GM12878 (cell line): ENCODE measurements around the gene PDGFD. TPM values are rescaled to one million over a fixed set of nuclear protein-coding genes. Genes with fewer than 3 reads are reported as not detected.

Source experiments
- ATAC-seq: fragments of 200-7000 bp; cut with Tn5 transposase; 3 replicates; pipeline ENCODE4 v1.9.1; 2020; ENCODE audit warnings: mild to moderate bottlenecking, moderate library complexity
- BruUV-seq: library from RNA; stranded (reverse); fragments of 400-500 nt; replicated peaks from 2 replicates; lab custom pipeline; 2021; lab: Mats Ljungman, UMichigan
- CTCF ChIA-PET: fragments of 300-600 bp; sonication (Branson Sonifier 250); formaldehyde crosslinking; extraction: SDS; loops from one replicate; lab custom pipeline; 2021; ENCODE audit warnings: inconsistent platforms; lab: Yijun Ruan, JAX
- POLR2A ChIA-PET: fragments of 350-600 bp; formaldehyde crosslinking; extraction: SDS; loops from one replicate; lab custom pipeline; 2021; ENCODE audit warnings: inconsistent platforms; lab: Charles Lee
- RAD21 ChIA-PET: fragments of 300-600 bp; sonication (Branson Sonifier 250); formaldehyde crosslinking; loops from one replicate; lab custom pipeline; 2023; ENCODE audit warnings: antibody characterized with exemption; ENCODE audit not compliant: unreplicated experiment; lab: Charles Lee
- SMC1A ChIA-PET: fragments of 300-600 bp; sonication (Branson Sonifier 250); formaldehyde crosslinking; loops from one replicate; lab custom pipeline; 2023; ENCODE audit not compliant: unreplicated experiment, uncharacterized antibody; lab: Charles Lee
- DNase-seq: peaks from one replicate; pipeline ENCODE4 v3.0.0-alpha.2; 2011; ENCODE audit warnings: low read depth, low spot score
- FAIRE-seq: peaks from 3 replicates; lab custom pipeline; 2011; peaks lifted over from hg19 to GRCh38; lab: Jason Lieb, UNC
- H2AFZ ChIP-seq: 2 replicates; pipeline ENCODE4 v1.6.0; 2011; ENCODE audit warnings: low read depth, low read length, control low read depth; ENCODE audit not compliant: control insufficient read depth
- H3K27ac ChIP-seq: 2 replicates; pipeline ENCODE4 v1.5.1; 2011; ENCODE audit warnings: control low read depth; ENCODE audit not compliant: control insufficient read depth, insufficient read depth
- H3K27me3 ChIP-seq, 2 experiments: replicated peaks in 1 of 2; 2 replicates each; pipeline versions ENCODE4 v1.6.0 to v1.6.1; 2011; ENCODE audit warnings: low read length in 1 of 2; ENCODE audit not compliant: control insufficient read depth in 2 of 2, insufficient read depth in 2 of 2
- H3K36me3 ChIP-seq, 2 experiments: 2 replicates each; pipeline ENCODE4 v1.5.1; 2011; ENCODE audit warnings: low read length in 1 of 2; ENCODE audit not compliant: control insufficient read depth in 2 of 2, insufficient read depth in 2 of 2
- H3K4me1 ChIP-seq: 2 replicates; pipeline ENCODE4 v1.6.1; 2011; ENCODE audit warnings: mild to moderate bottlenecking, low read length, moderate library complexity, mixed read lengths; ENCODE audit not compliant: control insufficient read depth, insufficient read depth
- H3K4me2 ChIP-seq: 2 replicates; pipeline ENCODE4 v1.6.0; 2011; ENCODE audit warnings: control low read depth; ENCODE audit not compliant: control insufficient read depth, insufficient read depth
- H3K4me3 ChIP-seq: fragments of 200-600 bp; sonication (generic); 2 replicates; pipeline ENCODE4 v1.5.1; 2016
- H3K79me2 ChIP-seq: 2 replicates; pipeline ENCODE4 v1.6.0; 2011; ENCODE audit warnings: low read length; ENCODE audit not compliant: control insufficient read depth, insufficient read depth
- H3K9ac ChIP-seq: 2 replicates; pipeline ENCODE4 v1.8.0; 2011; ENCODE audit warnings: low read length, control low read depth, mixed read lengths; ENCODE audit not compliant: control insufficient read depth, insufficient read depth
- H3K9me3 ChIP-seq: replicated peaks from 3 replicates; pipeline ENCODE4 v1.5.1; 2011; ENCODE audit warnings: mild to moderate bottlenecking, low read length; ENCODE audit not compliant: control insufficient read depth, insufficient read depth
- H4K20me1 ChIP-seq: 2 replicates; pipeline ENCODE4 v1.6.0; 2011; ENCODE audit not compliant: control insufficient read depth, insufficient read depth
- DPF2 ChIP-seq: fragments of 450-650 bp; IDR thresholded peaks from 2 replicates; pipeline ENCODE4 v1.6.1; 2017; ENCODE audit warnings: mild to moderate bottlenecking
- ESRRA ChIP-seq: IDR thresholded peaks from 2 replicates; pipeline ENCODE4 v1.6.1; 2012; ENCODE audit warnings: mild to moderate bottlenecking, low read length, improper control_type of control experiment
- IRF5 ChIP-seq: fragments of 450-650 bp; IDR thresholded peaks from 2 replicates; pipeline ENCODE4 v1.6.1; 2017; ENCODE audit warnings: borderline replicate concordance
- MEF2A ChIP-seq: IDR thresholded peaks from 2 replicates; pipeline ENCODE4 v1.6.1; 2011; ENCODE audit warnings: low read depth, mild to moderate bottlenecking, low read length, moderate library complexity; ENCODE audit not compliant: insufficient read depth
- MXI1 ChIP-seq: fragments of 150-350 bp; IDR thresholded peaks from 2 replicates; pipeline ENCODE4 v1.6.1; 2011; ENCODE audit warnings: low read depth, mild to moderate bottlenecking, inconsistent platforms, low read length, improper control_type of control experiment
- NBN ChIP-seq: fragments of 450-650 bp; IDR thresholded peaks from 2 replicates; pipeline ENCODE4 v1.6.1; 2016
- PKNOX1 ChIP-seq: fragments of 450-650 bp; IDR thresholded peaks from 2 replicates; pipeline ENCODE4 v1.6.1; 2016; ENCODE audit warnings: mild to moderate bottlenecking
- POLR2AphosphoS5 ChIP-seq: IDR thresholded peaks from 2 replicates; pipeline ENCODE4 v1.6.1; 2011; ENCODE audit warnings: mild to moderate bottlenecking, low read length, inconsistent platforms
- POU2F2 ChIP-seq: IDR thresholded peaks from 3 replicates; pipeline ENCODE4 v1.6.1; 2011; ENCODE audit warnings: low read depth, mild to moderate bottlenecking, low read length, borderline replicate concordance
- RAD21 ChIP-seq: IDR thresholded peaks from 2 replicates; pipeline ENCODE4 v1.6.1; 2011; ENCODE audit warnings: mild to moderate bottlenecking, low read depth, low read length, moderate library complexity; ENCODE audit not compliant: insufficient read depth
- RBBP5 ChIP-seq: fragments of 200-600 bp; sonication (generic); conservative IDR thresholded peaks from 2 replicates; pipeline ENCODE4 v1.6.1; 2016
- SPI1 ChIP-seq: IDR thresholded peaks from 2 replicates; pipeline ENCODE4 v1.6.1; 2011; ENCODE audit warnings: low read depth, mild to moderate bottlenecking, low read length, moderate library complexity, borderline replicate concordance; ENCODE audit not compliant: insufficient read depth
- ZBTB4 ChIP-seq: fragments of 450-650 bp; formaldehyde crosslinking; IDR thresholded peaks from 2 replicates; pipeline ENCODE4 v1.4.0; 2022; ENCODE audit warnings: mild to moderate bottlenecking, moderate library complexity
- ZNF622 ChIP-seq: fragments of 450-650 bp; IDR thresholded peaks from 2 replicates; pipeline ENCODE4 v1.6.1; 2017; ENCODE audit warnings: mild to moderate bottlenecking, inconsistent platforms
- WGBS: methylation state at CpG from one replicate; pipeline ENCODE4 v1.1.6; 2016; ENCODE audit warnings: low lambda C conversion rate; ENCODE audit not compliant: insufficient replicate concordance, insufficient coverage; ENCODE audit errors: missing lambda C conversion rate; 5-methylcytosine and 5-hydroxymethylcytosine counted together
- in situ Hi-C: fragments of 300-500 bp; cut with MboI; formaldehyde crosslinking; loops from 9 replicates; pipeline ENCODE4 v1.14.3; 2018; ENCODE audit warnings: mixed read lengths
- intact Hi-C: fragments of 100-400 bp; cut with micrococcal nuclease; formaldehyde crosslinking; loops from one replicate; pipeline ENCODE4 v1.14.2; 2022; ENCODE audit not compliant: unreplicated experiment
- polyA plus RNA-seq, 11 experiments: library from polyadenylated mRNA; depleted of rRNA in 4 of 11; unstranded in 6 of 11; stranded (reverse) in 5 of 11; fragments of >200 nt; fragmentation: Nextera tagmentation in 4 of 11; fragmentation: Illumina TruSeq in 1 of 11; extraction: Ambion mirVana in 4 of 11; extraction: Trizol in 1 of 11; gene quantifications; 1 replicate in 1 of 11; 2 replicates in 10 of 11; pipeline versions ENCODE4 v1.2.1 to v1.2.3, GENCODE V29; 2011 to 2016; ENCODE audit warnings: inconsistent platforms in 2 of 11, missing spikeins in 2 of 11, low read depth in 1 of 11
- total RNA-seq, 4 experiments: library from RNA; depleted of rRNA in 3 of 4; stranded (reverse); fragments of >200 nt in 3 of 4; fragmentation: Illumina TruSeq in 1 of 4; extraction: Trizol in 1 of 4; gene quantifications; 2 replicates each; pipeline versions ENCODE4 v1.2.1 to v1.2.3, GENCODE V29; 2013 to 2021
- TF ChIP-seq, protein P1 (sequence below): fragments of 450-650 bp; conservative IDR thresholded peaks from 2 replicates; pipeline ENCODE4 v1.6.1; 2017; ENCODE audit warnings: mild to moderate bottlenecking, moderate library complexity
- TF ChIP-seq, protein P2 (sequence below), 3 experiments: IDR thresholded peaks in 2 of 3; conservative IDR thresholded peaks in 1 of 3; 2 replicates each; pipeline ENCODE4 v1.5.1; 2011; ENCODE audit warnings: low read depth in 3 of 3, low read length in 3 of 3, mild to moderate bottlenecking in 3 of 3, control low read depth in 2 of 3, moderate library complexity in 2 of 3, inconsistent platforms in 1 of 3, mixed read lengths in 1 of 3; ENCODE audit not compliant: control insufficient read depth in 2 of 3, insufficient read depth in 1 of 3; ENCODE audit errors: extremely low read depth in 1 of 3

Gene PDGFD
- total and polyA plus RNA-seq, 10 of the 15 experiments (the other 5 are each of a cell fraction or from before 2014, with no cell fraction given) = 0.05 to 0.13 TPM; not detected in 8

DNA sequence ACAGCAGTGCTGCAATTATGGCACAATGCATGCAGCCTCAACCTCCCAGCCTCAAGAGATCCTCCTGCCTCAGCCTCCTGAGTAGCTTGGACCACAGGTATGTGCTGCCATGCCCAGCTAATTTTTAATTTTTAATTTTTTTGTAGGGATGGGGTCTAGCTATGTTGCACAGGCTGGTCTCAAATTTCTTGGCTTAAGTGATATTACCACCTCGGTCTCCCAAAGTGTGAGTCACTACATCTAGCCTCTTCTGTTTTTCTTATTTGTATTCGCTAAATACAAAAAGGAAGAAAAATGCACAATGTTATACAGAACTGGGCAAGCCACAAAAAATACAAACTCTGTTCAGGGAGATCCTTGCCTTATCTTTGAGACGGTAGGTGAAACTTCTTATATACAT lies 65.4 kb downstream of the PDGFD start:
- Histone ChIP-seq H3K79me2 (no peaks in the 10 kb centered on the region), H3K36me3 (no peaks in the 10 kb centered on the region)
- no peak for FAIRE-seq
- TF ChIP-seq NBN = no peak
- TF ChIP-seq RAD21 = no peak
- TF ChIP-seq SPI1 = no peak
- no peak for TF ChIP-seq POLR2AphosphoS5
- TF ChIP-seq PKNOX1 = no peak
- no peak for TF ChIP-seq POU2F2
- TF ChIP-seq ZNF622 = no peak
- TF ChIP-seq, protein P1, sequence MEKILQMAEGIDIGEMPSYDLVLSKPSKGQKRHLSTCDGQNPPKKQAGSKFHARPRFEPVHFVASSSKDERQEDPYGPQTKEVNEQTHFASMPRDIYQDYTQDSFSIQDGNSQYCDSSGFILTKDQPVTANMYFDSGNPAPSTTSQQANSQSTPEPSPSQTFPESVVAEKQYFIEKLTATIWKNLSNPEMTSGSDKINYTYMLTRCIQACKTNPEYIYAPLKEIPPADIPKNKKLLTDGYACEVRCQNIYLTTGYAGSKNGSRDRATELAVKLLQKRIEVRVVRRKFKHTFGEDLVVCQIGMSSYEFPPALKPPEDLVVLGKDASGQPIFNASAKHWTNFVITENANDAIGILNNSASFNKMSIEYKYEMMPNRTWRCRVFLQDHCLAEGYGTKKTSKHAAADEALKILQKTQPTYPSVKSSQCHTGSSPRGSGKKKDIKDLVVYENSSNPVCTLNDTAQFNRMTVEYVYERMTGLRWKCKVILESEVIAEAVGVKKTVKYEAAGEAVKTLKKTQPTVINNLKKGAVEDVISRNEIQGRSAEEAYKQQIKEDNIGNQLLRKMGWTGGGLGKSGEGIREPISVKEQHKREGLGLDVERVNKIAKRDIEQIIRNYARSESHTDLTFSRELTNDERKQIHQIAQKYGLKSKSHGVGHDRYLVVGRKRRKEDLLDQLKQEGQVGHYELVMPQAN = no peak
- no peak for TF ChIP-seq IRF5
- TF ChIP-seq RBBP5 = no peak
- no peak for TF ChIP-seq MEF2A
- TF ChIP-seq DPF2 = no peak
- TF ChIP-seq, protein P2, sequence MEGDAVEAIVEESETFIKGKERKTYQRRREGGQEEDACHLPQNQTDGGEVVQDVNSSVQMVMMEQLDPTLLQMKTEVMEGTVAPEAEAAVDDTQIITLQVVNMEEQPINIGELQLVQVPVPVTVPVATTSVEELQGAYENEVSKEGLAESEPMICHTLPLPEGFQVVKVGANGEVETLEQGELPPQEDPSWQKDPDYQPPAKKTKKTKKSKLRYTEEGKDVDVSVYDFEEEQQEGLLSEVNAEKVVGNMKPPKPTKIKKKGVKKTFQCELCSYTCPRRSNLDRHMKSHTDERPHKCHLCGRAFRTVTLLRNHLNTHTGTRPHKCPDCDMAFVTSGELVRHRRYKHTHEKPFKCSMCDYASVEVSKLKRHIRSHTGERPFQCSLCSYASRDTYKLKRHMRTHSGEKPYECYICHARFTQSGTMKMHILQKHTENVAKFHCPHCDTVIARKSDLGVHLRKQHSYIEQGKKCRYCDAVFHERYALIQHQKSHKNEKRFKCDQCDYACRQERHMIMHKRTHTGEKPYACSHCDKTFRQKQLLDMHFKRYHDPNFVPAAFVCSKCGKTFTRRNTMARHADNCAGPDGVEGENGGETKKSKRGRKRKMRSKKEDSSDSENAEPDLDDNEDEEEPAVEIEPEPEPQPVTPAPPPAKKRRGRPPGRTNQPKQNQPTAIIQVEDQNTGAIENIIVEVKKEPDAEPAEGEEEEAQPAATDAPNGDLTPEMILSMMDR (IDR thresholded peaks at IDR 0.05 in 2 of 3, conservative IDR thresholded peaks at IDR 0.05 in 1 of 3; ENCODE audit: control insufficient read depth in 2 of 3, extremely low read depth in 1 of 3, insufficient read depth in 1 of 3, low read depth in 3 of 3, low read length in 3 of 3) = no peak
- no peak for TF ChIP-seq MXI1
- TF ChIP-seq ESRRA = no peak
- TF ChIP-seq ZBTB4 (CRISPR knock-in tag) = no peak

More for the DNA sequence above, 65.4 kb downstream of the PDGFD start:
- DNase-seq (no peak), ATAC-seq (no peak)
- Histone ChIP-seq H3K4me2 (no peak overlapping the region), H3K4me3 (no peak overlapping the region), H4K20me1 (no peaks in the 10 kb centered on the region), H2AFZ (no peak overlapping the region), H3K9ac (no peak overlapping the region), H3K27ac (no peak overlapping the region), H3K27me3 (no peaks in the 10 kb centered on the region), H3K4me1 (no peaks in the 10 kb centered on the region), H3K9me3 (no peaks in the 10 kb centered on the region)
- in situ Hi-C loops (no loop called here), intact Hi-C loops (no loop called here)
- RAD21 ChIA-PET = interaction anchor here (1.4 kb wide), 1 partner anchor 139 kb away, joined by 3 read pairs; no protein-coding TSS in a partner anchor
- POLR2A ChIA-PET = no interaction called here
- 34% methylated on average over 3 of the region's 3 CpGs for WGBS
- no TSS peak for BruUV-seq
- CTCF ChIA-PET = interaction anchor here (0.6 kb wide), 1 partner anchor 754 kb away, joined by 4 read pairs; no protein-coding TSS in a partner anchor
- SMC1A ChIA-PET = no interaction called here
